SK-N-SH (cell line): ENCODE results near the gene NEU4.

ENCODE experiments used
- EP300 ChIP-seq, 2 experiments: IDR thresholded peaks; 2 replicates each; pipeline versions ENCODE4 v1.4.0 to v1.6.1; 2012; ENCODE audit warnings: borderline replicate concordance in 1 of 2, low read depth in 1 of 2, low read length in 1 of 2
- TAF1 ChIP-seq: IDR thresholded peaks from 2 replicates; pipeline ENCODE4 v1.6.1; 2012; ENCODE audit warnings: low read depth, mild to moderate bottlenecking, low read length, moderate library complexity, borderline replicate concordance
- TCF12 ChIP-seq: IDR thresholded peaks from 2 replicates; pipeline ENCODE4 v1.4.0; 2012
- TF ChIP-seq, protein P1 (sequence below): fragments of 200-600 bp; sonication (generic); IDR thresholded peaks from 2 replicates; pipeline ENCODE4 v1.6.1; 2017; ENCODE audit warnings: antibody characterized with exemption, mild to moderate bottlenecking, moderate library complexity

DNA sequence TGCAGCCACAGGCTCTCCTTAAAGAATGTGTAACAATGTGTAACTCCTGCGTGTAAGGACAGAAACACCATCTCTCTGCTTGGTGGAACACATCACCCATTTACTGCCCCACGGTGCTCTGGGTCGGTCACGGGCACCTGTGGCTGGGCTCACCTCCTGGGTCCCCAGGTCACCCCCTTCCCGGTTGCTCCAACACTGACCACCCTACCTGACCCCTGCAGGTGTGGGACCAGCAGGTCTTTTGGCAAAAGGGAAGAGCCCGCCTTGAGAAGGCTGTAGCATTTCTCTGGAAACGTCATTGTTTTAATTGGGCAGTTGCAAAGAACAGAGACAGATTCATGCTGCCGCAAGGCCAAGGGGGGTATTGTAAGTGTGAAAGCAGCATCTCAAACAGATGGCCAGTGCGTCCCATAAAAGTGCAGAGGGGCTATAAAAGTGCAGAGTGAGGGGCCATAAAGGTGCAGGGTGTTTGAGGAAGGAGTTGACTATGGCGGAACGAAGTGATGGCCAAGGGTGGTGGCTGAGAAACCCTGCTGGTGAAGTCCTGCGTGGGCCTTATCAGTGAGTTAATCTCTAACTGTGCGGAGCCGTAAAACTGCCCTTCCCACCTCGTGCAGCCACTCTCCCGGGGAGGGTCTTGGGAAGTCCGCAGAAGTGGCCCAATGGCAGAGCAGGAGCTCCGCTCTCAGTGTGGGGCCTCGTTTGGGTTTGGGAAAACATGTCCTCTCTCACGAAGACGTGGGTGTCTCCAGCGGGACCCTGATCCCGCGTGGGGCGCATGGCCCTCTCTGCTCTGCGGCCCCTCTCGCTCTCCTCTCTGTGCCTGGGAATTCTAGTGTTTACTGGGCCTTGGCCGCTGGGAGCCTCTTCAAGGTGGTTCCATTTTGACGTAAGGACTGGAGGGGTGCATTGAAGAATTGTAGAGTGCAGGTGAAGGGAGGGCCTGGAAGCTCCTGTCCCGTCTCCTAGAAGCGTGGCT lies 13.7 kb upstream of the NEU4 start:
- TF ChIP-seq TAF1 (no peak), EP300 (IDR thresholded peaks at IDR 0.05; ENCODE audit: borderline replicate concordance in 1 of 2, low read depth in 1 of 2, low read length in 1 of 2) (no peak), TCF12 (no peak)
- TF ChIP-seq, protein P1, sequence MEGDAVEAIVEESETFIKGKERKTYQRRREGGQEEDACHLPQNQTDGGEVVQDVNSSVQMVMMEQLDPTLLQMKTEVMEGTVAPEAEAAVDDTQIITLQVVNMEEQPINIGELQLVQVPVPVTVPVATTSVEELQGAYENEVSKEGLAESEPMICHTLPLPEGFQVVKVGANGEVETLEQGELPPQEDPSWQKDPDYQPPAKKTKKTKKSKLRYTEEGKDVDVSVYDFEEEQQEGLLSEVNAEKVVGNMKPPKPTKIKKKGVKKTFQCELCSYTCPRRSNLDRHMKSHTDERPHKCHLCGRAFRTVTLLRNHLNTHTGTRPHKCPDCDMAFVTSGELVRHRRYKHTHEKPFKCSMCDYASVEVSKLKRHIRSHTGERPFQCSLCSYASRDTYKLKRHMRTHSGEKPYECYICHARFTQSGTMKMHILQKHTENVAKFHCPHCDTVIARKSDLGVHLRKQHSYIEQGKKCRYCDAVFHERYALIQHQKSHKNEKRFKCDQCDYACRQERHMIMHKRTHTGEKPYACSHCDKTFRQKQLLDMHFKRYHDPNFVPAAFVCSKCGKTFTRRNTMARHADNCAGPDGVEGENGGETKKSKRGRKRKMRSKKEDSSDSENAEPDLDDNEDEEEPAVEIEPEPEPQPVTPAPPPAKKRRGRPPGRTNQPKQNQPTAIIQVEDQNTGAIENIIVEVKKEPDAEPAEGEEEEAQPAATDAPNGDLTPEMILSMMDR = no peak
